Hindlimb muscle (tissue), 1 donor: ENCODE results near the gene RNF39. TPM values are rescaled to one million over a fixed set of nuclear protein-coding genes. Genes with fewer than 3 reads are reported as not detected.

Source experiments
- polyA plus RNA-seq: library from polyadenylated mRNA; unstranded; fragments of 120-200 nt; gene quantifications from one replicate; pipeline ENCODE4 v1.2.1, GENCODE V29; 2013; ENCODE audit not compliant: insufficient read length

The RNF39 gene
- polyA plus RNA-seq, 1 donor, result 0.35 TPM

Other genes with a start within 250 kb of the RNF39 start
- gene HLA-G, start 247.9 kb downstream of the RNF39 start, polyA plus RNA-seq, result 0.39 TPM
- 118 TPM for gene HLA-A, start 133.2 kb downstream of the RNF39 start, polyA plus RNA-seq
- 19.2 TPM for gene POLR1H, start 14.5 kb downstream of the RNF39 start, polyA plus RNA-seq
- gene PPP1R11, start 8.6 kb downstream of the RNF39 start, polyA plus RNA-seq, result 31.0 TPM
- not detected for gene TRIM31, start 37.3 kb upstream of the RNF39 start, polyA plus RNA-seq
- gene TRIM40, start 60.4 kb upstream of the RNF39 start, polyA plus RNA-seq, result not detected
- 0.86 TPM for gene TRIM10, start 85.4 kb upstream of the RNF39 start, polyA plus RNA-seq
- gene TRIM15, start 87.8 kb upstream of the RNF39 start, polyA plus RNA-seq, result not detected
- gene TRIM26, start 137.6 kb upstream of the RNF39 start, polyA plus RNA-seq, result 15.2 TPM